Effector memory CD4-positive, alpha-beta T cell (primary cell): Measurements from ENCODE around the gene TRERF1.

Experiments
- DNase-seq, 3 donors: peaks; one replicate each; pipeline ENCODE4 v3.0.0-alpha.2; 2020
- H3K27ac ChIP-seq: 2 replicates; pipeline ENCODE4 v1.7.0; 2013; ENCODE audit warnings: mild to moderate bottlenecking, low read length, moderate library complexity; ENCODE audit not compliant: insufficient read depth, poor library complexity, severe bottlenecking
- H3K27me3 ChIP-seq: replicated peaks from 2 replicates; pipeline ENCODE4 v1.7.0; 2013; ENCODE audit warnings: mild to moderate bottlenecking, low read length; ENCODE audit not compliant: insufficient read depth, control insufficient read depth, poor library complexity, severe bottlenecking
- H3K36me3 ChIP-seq: 2 replicates; pipeline ENCODE4 v1.7.0; 2013; ENCODE audit warnings: mild to moderate bottlenecking, low read length, moderate library complexity; ENCODE audit not compliant: control insufficient read depth, insufficient read depth
- H3K4me1 ChIP-seq: 2 replicates; pipeline ENCODE4 v1.7.0; 2013; ENCODE audit warnings: low read length, mild to moderate bottlenecking; ENCODE audit not compliant: control insufficient read depth, insufficient read depth, poor library complexity, severe bottlenecking
- H3K4me3 ChIP-seq: 2 replicates; pipeline ENCODE4 v1.7.0; 2013; ENCODE audit warnings: low read length, low read depth, mild to moderate bottlenecking; ENCODE audit not compliant: insufficient read depth, poor library complexity, severe bottlenecking
- H3K9me3 ChIP-seq: 2 replicates; pipeline ENCODE4 v1.7.0; 2013; ENCODE audit warnings: mild to moderate bottlenecking, low read length, moderate library complexity; ENCODE audit not compliant: control insufficient read depth

Gene TRERF1

GRCh38 chr6:42400061-42400760 lies 51.5 kb downstream of the TRERF1 start:
- DNase-seq: no peak
- Histone ChIP-seq H3K27me3 (no peaks in the 10 kb centered on the region), H3K27ac (no peak overlapping the region), H3K9me3 (no peaks in the 10 kb centered on the region), H3K4me1 (peaks cover 33% of the 10 kb centered on the region), H3K36me3 (no peaks in the 10 kb centered on the region), H3K4me3 (no peak overlapping the region)

DNA sequence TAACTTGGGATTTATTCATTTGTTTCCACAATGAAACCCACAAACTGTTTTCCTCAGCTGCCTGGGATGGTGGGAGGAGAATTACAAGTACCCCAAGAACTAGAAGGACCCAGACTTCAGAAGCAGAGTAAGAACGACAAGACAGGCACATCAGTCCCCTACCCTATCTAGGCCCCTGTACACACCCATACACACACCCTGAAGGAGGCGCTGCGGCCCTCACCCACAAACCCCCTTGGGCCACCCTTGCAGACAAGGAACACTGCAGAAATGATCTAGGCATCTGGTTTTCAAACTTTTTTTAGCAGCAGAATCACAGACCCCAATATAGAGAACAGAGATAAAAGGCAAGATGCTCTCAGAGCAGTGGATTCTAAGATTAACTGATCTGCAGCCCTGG lies 55.0 kb downstream of the TRERF1 start:
- H3K4me1 ChIP-seq: peaks cover 9% of the 10 kb centered on the region
- H3K4me3 ChIP-seq: no peak overlapping the region
- DNase-seq: no peak
- H3K27ac ChIP-seq: no peak overlapping the region
- H3K9me3 ChIP-seq: no peaks in the 10 kb centered on the region
- no peaks in the 10 kb centered on the region for H3K27me3 ChIP-seq
- no peaks in the 10 kb centered on the region for H3K36me3 ChIP-seq

DNA sequence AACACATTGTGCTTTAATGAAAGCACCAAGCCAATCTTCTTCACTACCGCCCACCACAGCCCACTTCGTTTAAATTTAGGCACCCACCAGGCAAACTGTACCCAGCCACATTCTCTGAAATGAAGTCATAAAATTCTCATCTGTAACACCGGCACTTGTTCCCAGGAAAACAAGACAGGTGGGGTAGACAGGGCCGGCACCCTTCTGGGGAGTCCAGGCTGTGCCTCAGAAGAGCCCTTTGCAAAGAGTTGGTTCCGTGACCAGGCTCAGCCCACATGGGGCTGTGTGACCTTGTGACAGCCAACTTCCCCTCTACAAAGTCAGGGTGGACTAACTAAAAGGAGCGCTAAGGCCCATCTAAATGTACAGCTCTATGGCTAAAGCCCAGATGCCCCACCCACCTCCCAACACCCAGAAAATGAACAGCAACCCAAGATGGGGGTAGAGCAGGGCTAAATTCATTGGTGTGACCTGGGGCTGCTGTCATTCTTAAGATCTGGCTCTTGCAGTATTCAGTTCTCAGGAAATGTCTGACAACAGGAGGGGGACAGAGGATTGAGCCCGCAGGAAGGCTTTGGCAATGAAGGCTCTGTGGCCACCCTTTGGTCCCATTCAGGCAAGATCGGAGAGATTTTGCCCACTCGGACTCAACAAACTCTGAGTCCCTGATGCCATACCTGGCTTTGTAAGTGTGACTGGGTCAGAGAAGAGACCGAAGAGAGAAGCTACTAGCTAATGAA lies 56.7 kb downstream of the TRERF1 start:
- H3K27me3 ChIP-seq: no peaks in the 10 kb centered on the region
- no peaks in the 10 kb centered on the region for H3K9me3 ChIP-seq
- H3K4me3 ChIP-seq: no peak overlapping the region
- no peaks in the 10 kb centered on the region for H3K36me3 ChIP-seq
- H3K27ac ChIP-seq: no peak overlapping the region
- no peak for DNase-seq
- H3K4me1 ChIP-seq: peaks cover 26% of the 10 kb centered on the region

- Histone ChIP-seq H3K36me3 (no peaks in the 10 kb centered on the region), H3K27me3 (no peaks in the 10 kb centered on the region), H3K4me3 (no peak overlapping the region), H3K27ac (no peak overlapping the region), H3K4me1 (peaks cover 35% of the 10 kb centered on the region), H3K9me3 (no peaks in the 10 kb centered on the region)
- DNase-seq: no peak
These were observed 57.6 kb downstream of the TRERF1 start for GRCh38 chr6:42394151-42394550.

GRCh38 chr6:42393339-42393738 lies 58.4 kb downstream of the TRERF1 start:
- H3K4me3 ChIP-seq: no peak overlapping the region
- no peak for DNase-seq
- H3K4me1 ChIP-seq: peaks cover 43% of the 10 kb centered on the region
- no peak overlapping the region for H3K27ac ChIP-seq
- H3K36me3 ChIP-seq: no peaks in the 10 kb centered on the region
- no peaks in the 10 kb centered on the region for H3K27me3 ChIP-seq
- no peaks in the 10 kb centered on the region for H3K9me3 ChIP-seq

- Histone ChIP-seq H3K4me3 (no peak overlapping the region), H3K4me1 (peaks cover 48% of the 10 kb centered on the region), H3K27ac (no peak overlapping the region), H3K27me3 (no peaks in the 10 kb centered on the region), H3K9me3 (no peaks in the 10 kb centered on the region), H3K36me3 (no peaks in the 10 kb centered on the region)
- no peak for DNase-seq
These were observed 58.9 kb downstream of the TRERF1 start for GRCh38 chr6:42392833-42393232.

DNA sequence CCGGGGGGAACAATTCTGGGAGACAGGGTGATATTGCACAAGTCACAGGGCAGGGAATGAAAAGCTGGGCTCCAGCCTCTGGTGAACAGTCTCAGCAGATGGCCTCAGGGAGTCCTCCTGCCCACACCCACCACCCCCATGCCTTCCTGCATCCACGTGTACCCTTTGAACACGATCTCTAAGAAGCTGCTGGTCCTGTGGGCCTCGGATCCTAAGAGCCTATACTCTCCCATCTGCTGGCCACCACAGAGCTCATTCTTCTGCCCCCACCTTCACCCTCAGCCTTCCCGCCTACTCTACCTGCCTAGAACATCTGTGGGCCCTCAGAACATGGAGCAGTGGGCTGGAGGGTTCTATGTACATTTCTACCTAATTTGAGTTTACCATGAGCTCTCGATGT lies 60.3 kb downstream of the TRERF1 start:
- Histone ChIP-seq H3K27ac (peak overlapping the region; percentile 85), H3K36me3 (no peaks in the 10 kb centered on the region), H3K9me3 (no peaks in the 10 kb centered on the region), H3K4me3 (no peak overlapping the region), H3K27me3 (no peaks in the 10 kb centered on the region), H3K4me1 (peaks cover 60% of the 10 kb centered on the region)
- DNase-seq: no peak

DNA sequence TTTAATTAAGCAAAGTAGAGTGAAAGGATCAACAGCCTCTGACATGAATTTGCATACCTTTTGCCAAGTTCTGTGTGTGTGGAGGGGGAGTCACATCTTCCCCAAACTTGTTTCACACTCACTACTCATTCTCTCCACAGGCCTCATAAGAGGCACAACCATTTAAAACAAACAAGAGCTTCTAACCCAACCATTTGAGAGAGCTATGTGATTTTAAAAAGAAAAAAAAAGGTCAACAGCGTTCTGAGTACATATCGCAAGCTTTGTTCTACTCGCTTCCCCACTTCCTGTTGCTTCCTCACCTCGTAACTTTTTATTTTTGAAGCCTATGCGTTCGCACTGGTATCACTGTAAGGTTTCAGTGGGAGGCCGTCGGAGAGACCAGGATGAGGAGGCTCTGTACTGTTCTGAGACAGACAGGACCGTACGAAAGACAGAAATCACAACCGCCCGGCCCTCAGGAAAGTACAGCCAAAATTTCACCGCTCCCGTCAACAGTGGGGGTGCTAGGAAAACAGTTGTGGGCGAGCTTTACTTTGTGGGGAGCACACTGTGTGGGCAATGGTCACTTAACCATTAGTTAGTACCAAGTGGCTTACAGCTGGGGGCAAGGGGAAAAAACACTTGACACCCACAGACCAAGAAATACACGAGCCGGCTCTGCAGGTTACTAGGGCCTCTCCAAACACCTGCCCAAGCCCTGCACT lies 61.3 kb downstream of the TRERF1 start:
- H3K4me3 ChIP-seq: peak overlapping the region; percentile 37

DNA sequence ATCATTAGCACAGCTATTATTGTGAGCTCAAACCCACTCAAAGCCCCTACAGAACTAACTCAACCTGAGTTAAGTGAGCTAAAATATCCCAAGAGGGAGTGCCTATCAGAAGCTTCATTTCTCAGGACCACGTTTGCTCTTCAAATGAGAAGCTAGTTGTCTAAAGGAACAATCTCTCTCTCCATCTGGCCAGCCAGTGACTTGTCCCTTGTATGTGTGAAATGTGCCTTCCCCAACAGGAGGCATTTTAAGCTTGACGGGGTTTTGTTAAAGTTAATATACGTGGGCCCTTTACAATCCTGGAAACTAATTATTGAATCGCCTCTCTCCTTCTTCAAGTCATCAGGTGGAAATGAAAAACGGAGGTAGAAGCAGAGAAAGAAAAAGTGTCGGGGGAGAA lies 62.0 kb downstream of the TRERF1 start:
- Histone ChIP-seq H3K4me1 (peaks cover 64% of the 10 kb centered on the region), H3K36me3 (no peaks in the 10 kb centered on the region), H3K27ac (peak overlapping the region; percentile 85), H3K27me3 (no peaks in the 10 kb centered on the region), H3K9me3 (no peaks in the 10 kb centered on the region), H3K4me3 (no peak overlapping the region)
- no peak for DNase-seq

More for the DNA sequence above, 61.3 kb downstream of the TRERF1 start:
- peaks cover 64% of the 10 kb centered on the region for H3K4me1 ChIP-seq
- peak in 2 of 3 donors; percentile 16 to 25 for DNase-seq
- peak overlapping the region; percentile 85 for H3K27ac ChIP-seq
- no peaks in the 10 kb centered on the region for H3K36me3 ChIP-seq
- no peaks in the 10 kb centered on the region for H3K9me3 ChIP-seq
- H3K27me3 ChIP-seq: no peaks in the 10 kb centered on the region

DNA sequence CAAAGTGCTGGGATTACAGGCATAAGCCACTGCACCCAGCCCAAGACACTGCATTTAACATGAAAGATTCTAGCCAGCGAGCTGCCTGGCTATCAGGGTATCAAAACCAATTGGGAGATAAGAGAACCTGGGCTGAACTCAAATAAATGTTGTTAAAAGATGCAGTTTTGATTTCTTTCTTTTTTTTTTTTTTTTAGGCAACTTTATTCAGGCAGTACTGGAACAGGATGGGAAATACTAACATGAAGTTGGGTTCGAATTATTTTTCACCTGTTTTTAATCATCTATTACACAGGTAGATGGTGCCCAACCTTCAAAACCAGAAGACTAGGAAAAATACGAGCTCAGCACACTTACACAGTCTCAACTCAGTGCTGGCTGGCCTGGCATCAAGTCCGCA lies 63.7 kb downstream of the TRERF1 start:
- H3K4me1 ChIP-seq: peaks cover 59% of the 10 kb centered on the region
- H3K9me3 ChIP-seq: no peaks in the 10 kb centered on the region
- peak overlapping the region; percentile 34 for H3K27ac ChIP-seq
- no peak for DNase-seq
- H3K27me3 ChIP-seq: no peaks in the 10 kb centered on the region
- no peaks in the 10 kb centered on the region for H3K36me3 ChIP-seq
- no peak overlapping the region for H3K4me3 ChIP-seq
